Endothelial cell of umbilical vein (primary cell): Measurements from ENCODE around the gene CHD6. TPM values are rescaled to one million over a fixed set of nuclear protein-coding genes. Genes with fewer than 3 reads are reported as not detected.

Experiments used
- BruUV-seq: library from RNA; stranded (reverse); fragments of 400-500 nt; replicated peaks from 2 replicates; lab custom pipeline; 2021; lab: Mats Ljungman, UMichigan
- CTCF ChIA-PET: fragments of 300-600, 350-600 bp; sonication (Branson Sonifier 250); formaldehyde crosslinking; loops from one replicate; lab custom pipeline; 2021; ENCODE audit warnings: antibody characterized with exemption, inconsistent platforms; lab: Charles Lee
- POLR2A ChIA-PET: fragments of 300-600, 350-600 bp; sonication (Branson Sonifier 250); formaldehyde crosslinking; loops from one replicate; lab custom pipeline; 2021; ENCODE audit warnings: antibody characterized with exemption, inconsistent platforms; lab: Charles Lee
- DNase-seq: peaks from one replicate; pipeline ENCODE4 v3.0.0-alpha.2; 2011; ENCODE audit warnings: low read depth, low spot score
- FAIRE-seq: peaks from 2 replicates; lab custom pipeline; 2011; peaks lifted over from hg19 to GRCh38; lab: Jason Lieb, UNC
- H2AFZ ChIP-seq: 2 replicates; pipeline ENCODE4 v1.6.0; 2012; ENCODE audit warnings: low read depth, low read length, control low read depth, inconsistent platforms
- H3K27ac ChIP-seq: 2 replicates; pipeline ENCODE4 v1.5.1; 2011; ENCODE audit warnings: low read depth, mild to moderate bottlenecking, control low read depth, low read length, moderate library complexity; ENCODE audit not compliant: insufficient read depth
- H3K27me3 ChIP-seq, 2 experiments: 2 replicates each; pipeline versions ENCODE4 v1.6.0 to v1.6.1; 2011; ENCODE audit warnings: low read length in 2 of 2, mixed read lengths in 1 of 2; ENCODE audit not compliant: control insufficient read depth in 2 of 2, insufficient read depth in 2 of 2
- H3K36me3 ChIP-seq, 2 experiments: 2 replicates in 1 of 2; 3 replicates in 1 of 2; pipeline ENCODE4 v1.5.1; 2011; ENCODE audit warnings: low read length in 2 of 2, mild to moderate bottlenecking in 1 of 2, moderate library complexity in 1 of 2; ENCODE audit not compliant: control insufficient read depth in 2 of 2, insufficient read depth in 2 of 2; ENCODE audit errors: extremely low read depth in 1 of 2
- H3K4me1 ChIP-seq: 3 replicates; pipeline ENCODE4 v1.5.1; 2011; ENCODE audit warnings: mild to moderate bottlenecking, low read length; ENCODE audit not compliant: control insufficient read depth, insufficient read depth; ENCODE audit errors: extremely low read depth
- H3K4me2 ChIP-seq: 2 replicates; pipeline ENCODE4 v1.6.1; 2011; ENCODE audit warnings: low read length, control low read depth, mixed read lengths; ENCODE audit not compliant: insufficient read depth
- H3K4me3 ChIP-seq, 3 experiments: fragments of 200-600 bp in 1 of 3; sonication (generic), shearing (Covaris generic) in 1 of 3; replicated peaks in 1 of 3; 2 replicates each; pipeline ENCODE4 v1.5.1; 2011 to 2016; ENCODE audit warnings: control low read depth in 3 of 3, low read length in 3 of 3, mild to moderate bottlenecking in 2 of 3, inconsistent platforms in 1 of 3, low read depth in 1 of 3, moderate library complexity in 1 of 3; ENCODE audit not compliant: insufficient read depth in 1 of 3
- H3K79me2 ChIP-seq: 2 replicates; pipeline ENCODE4 v1.6.0; 2012; ENCODE audit warnings: low read length, inconsistent platforms; ENCODE audit not compliant: control insufficient read depth, insufficient read depth
- H3K9ac ChIP-seq: replicated peaks from 2 replicates; pipeline ENCODE3; 2011; ENCODE audit warnings: low read length, control low read depth; ENCODE audit not compliant: insufficient read depth; ENCODE audit errors: extremely low read depth
- H3K9me1 ChIP-seq: replicated peaks from 3 replicates; pipeline ENCODE4 v1.6.0; 2011; ENCODE audit warnings: mild to moderate bottlenecking, low read length; ENCODE audit not compliant: control insufficient read depth, insufficient read depth; ENCODE audit errors: extremely low read depth
- H3K9me3 ChIP-seq: replicated peaks from 2 replicates; pipeline ENCODE4 v1.5.1; 2012; ENCODE audit warnings: low read length, inconsistent platforms; ENCODE audit not compliant: control insufficient read depth, insufficient read depth
- H4K20me1 ChIP-seq: replicated peaks from 2 replicates; pipeline ENCODE3; 2011; ENCODE audit warnings: mild to moderate bottlenecking, low read length; ENCODE audit not compliant: control insufficient read depth, insufficient read depth; ENCODE audit errors: extremely low read depth
- CTCF ChIP-seq, 2 donors: IDR thresholded peaks; 1 replicate in 1 of 2; 2 replicates in 1 of 2; pipeline ENCODE4 v1.5.1; 2011; ENCODE audit warnings: low read length in 2 of 2, mild to moderate bottlenecking in 2 of 2, moderate library complexity in 2 of 2, control low read depth in 1 of 2, inconsistent platforms in 1 of 2, low read depth in 1 of 2; ENCODE audit not compliant: insufficient read depth in 1 of 2; ENCODE audit errors: extremely low read depth in 1 of 2
- EZH2 ChIP-seq: IDR thresholded peaks from 2 replicates; pipeline ENCODE4 v1.6.1; 2012; ENCODE audit warnings: borderline replicate concordance, low read depth, mild to moderate bottlenecking, moderate library complexity, low read length, inconsistent platforms; ENCODE audit not compliant: severe bottlenecking
- FOS ChIP-seq: IDR thresholded peaks from 2 replicates; pipeline ENCODE4 v1.6.1; 2011; ENCODE audit warnings: mild to moderate bottlenecking, low read length, moderate library complexity, borderline replicate concordance; ENCODE audit not compliant: insufficient read depth
- GATA2 ChIP-seq: IDR thresholded peaks from 2 replicates; pipeline ENCODE4 v1.7.0; 2011; ENCODE audit warnings: low read depth, mild to moderate bottlenecking, moderate library complexity, mixed read lengths, low read length; ENCODE audit not compliant: insufficient read length, insufficient read depth
- JUN ChIP-seq: IDR thresholded peaks from 2 replicates; pipeline ENCODE4 v1.6.1; 2011; ENCODE audit warnings: borderline replicate concordance, low read depth; ENCODE audit not compliant: insufficient read length, insufficient read depth
- MAX ChIP-seq: IDR thresholded peaks from 2 replicates; pipeline ENCODE4 v1.6.1; 2011; ENCODE audit not compliant: insufficient read depth, insufficient read length
- MYC ChIP-seq: IDR thresholded peaks from one replicate; pipeline ENCODE4 v1.6.1; 2011; ENCODE audit warnings: mild to moderate bottlenecking, low read depth, low read length
- POLR2A ChIP-seq: IDR thresholded peaks from 2 replicates; pipeline ENCODE4 v1.6.1; 2012; ENCODE audit warnings: low read depth, mild to moderate bottlenecking, control low read depth, low read length
- POLR2AphosphoS5 ChIP-seq: IDR thresholded peaks from 2 replicates; pipeline ENCODE4 v1.6.1; 2012; ENCODE audit warnings: low read depth, mild to moderate bottlenecking, control low read depth, low read length, moderate library complexity; ENCODE audit not compliant: insufficient read depth
- dilution Hi-C: fragments of 300-500 bp; cut with MboI; formaldehyde crosslinking; loops from one replicate; pipeline ENCODE4 v1.15.0; 2019; ENCODE audit warnings: low sequenced_read_pairs; ENCODE audit not compliant: extremely low pct_ligation_motif_present
- intact Hi-C: fragments of 100-400 bp; cut with micrococcal nuclease; formaldehyde crosslinking; loops from one replicate; pipeline ENCODE4 v1.10.0; 2022
- polyA plus RNA-seq, 4 experiments: library from polyadenylated mRNA; depleted of rRNA in 3 of 4; stranded (reverse) in 3 of 4; unstranded in 1 of 4; fragments of >200 nt; gene quantifications; 2 replicates each; pipeline versions ENCODE4 v1.2.1 to v1.2.3, GENCODE V29; 2011 to 2012; ENCODE audit warnings: missing spikeins in 1 of 4
- total RNA-seq: library from RNA; stranded (reverse); gene quantifications from 2 replicates; pipeline ENCODE4 v1.2.3, GENCODE V29; 2021

The CHD6 gene
- total and polyA plus RNA-seq, 2 donors (not counting 3 experiments of a cell fraction or from before 2014, with no cell fraction given) = 7.2 to 33.7 TPM

GRCh38 chr20:41418031-41418430, 200.1 kb downstream of the CHD6 start:
- POLR2A ChIA-PET = no interaction called here
- no TSS peak for BruUV-seq
- Histone ChIP-seq H3K36me3 (peaks cover 2 to 37% of the 10 kb centered on the region in 2 experiments), H3K9me1 (no peaks in the 10 kb centered on the region), H3K27ac (no peak overlapping the region), H3K27me3 (no peaks in the 10 kb centered on the region), H4K20me1 (no peaks in the 10 kb centered on the region), H3K4me1 (no peaks in the 10 kb centered on the region), H3K79me2 (no peaks in the 10 kb centered on the region), H3K9ac (no peak overlapping the region), H3K4me3 (no peak overlapping the region), H3K4me2 (no peak overlapping the region), H3K9me3 (no peaks in the 10 kb centered on the region), H2AFZ (no peak overlapping the region)
- CTCF ChIA-PET = interaction anchor here (1.3 to 1.5 kb wide), 2 partner anchors 283 to 455 kb away, joined by 4 read pairs; no protein-coding TSS in a partner anchor
- no peak for TF ChIP-seq GATA2
- no peak for TF ChIP-seq MYC
- no peak for TF ChIP-seq FOS
- TF ChIP-seq POLR2AphosphoS5 = no peak
- no peak for TF ChIP-seq MAX
- no peak for TF ChIP-seq POLR2A
- no peak for TF ChIP-seq JUN
- no peak for TF ChIP-seq EZH2
- TF ChIP-seq CTCF (IDR thresholded peaks at IDR 0.05; ENCODE audit: extremely low read depth in 1 of 2, insufficient read depth in 1 of 2, low read depth in 1 of 2, low read length in 2 of 2) = no peak
- FAIRE-seq = no peak
- no peak for DNase-seq
- intact Hi-C loops (no loop called here), dilution Hi-C loops (no loop called here)
